ENCODE results near the gene GAS2. TPM values are rescaled to one million over a fixed set of nuclear protein-coding genes. Genes with fewer than 3 reads are reported as not detected.

The GAS2 gene
- total RNA-seq, 2 experiments from 2014 or later = 0.89 to 1.5 TPM

DNA sequence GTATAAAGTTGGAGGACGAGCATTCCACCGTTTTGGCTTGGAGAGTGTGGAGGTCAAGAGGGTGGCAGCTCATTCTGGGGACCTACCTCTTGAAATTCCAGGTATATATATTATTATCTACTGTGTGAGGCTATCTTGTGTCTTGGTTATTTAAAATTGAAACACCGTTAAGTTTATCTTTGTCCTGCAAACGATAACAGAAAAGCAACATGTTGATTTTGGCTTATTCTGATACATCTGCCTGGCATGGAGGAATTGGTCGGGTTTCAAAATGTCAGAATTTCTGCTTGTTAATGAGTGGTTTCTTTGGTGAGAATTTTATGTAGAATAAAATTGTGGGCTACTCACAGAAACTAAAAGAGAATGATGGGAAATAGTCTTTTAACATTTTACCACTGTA, 108.8 kb downstream of the GAS2 start:
- H3K9me3 Mint-ChIP-seq (ENCODE audit: insufficient read depth) = no peaks in the 10 kb centered on the region
- ChIA-PET POLR2A (no interaction called here), CTCF (no interaction called here)
- peaks cover 3% of the 10 kb centered on the region for H3K27me3 Mint-ChIP-seq (ENCODE audit: low read depth)
- H3K27ac Mint-ChIP-seq = no peak overlapping the region
- H3K4me3 Mint-ChIP-seq = no peak overlapping the region
- no peaks in the 10 kb centered on the region for H3K4me1 Mint-ChIP-seq (ENCODE audit: low read depth)
- DNase-seq (no peak), ATAC-seq (no peak)
- no peaks in the 10 kb centered on the region for H3K36me3 Mint-ChIP-seq (ENCODE audit: low read depth)

DNA sequence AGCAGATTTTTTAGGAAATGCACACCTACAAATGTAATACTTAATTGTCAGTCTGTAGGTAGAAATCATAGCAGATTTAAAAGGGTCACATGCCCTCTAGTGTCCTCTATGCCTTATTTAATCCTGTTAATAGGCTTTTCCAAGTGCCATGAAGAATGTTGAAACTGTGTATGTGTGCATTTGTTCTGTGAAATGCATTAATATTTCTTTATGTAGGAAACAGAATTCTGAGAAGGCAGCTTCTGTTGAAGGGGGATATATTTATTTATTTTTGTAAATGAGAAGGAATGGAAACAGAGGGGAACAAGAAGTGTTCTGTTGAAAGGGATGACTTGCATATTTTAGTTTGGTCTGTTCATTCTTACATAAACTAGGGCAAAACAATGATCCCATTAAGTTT, 112.2 kb downstream of the GAS2 start:
- ATAC-seq (no peak), DNase-seq (no peak)
- Mint-ChIP-seq H3K27ac (no peak overlapping the region), H3K9me3 (ENCODE audit: insufficient read depth) (no peaks in the 10 kb centered on the region), H3K36me3 (ENCODE audit: low read depth) (no peaks in the 10 kb centered on the region), H3K4me3 (no peak overlapping the region), H3K4me1 (ENCODE audit: low read depth) (peaks cover 7% of the 10 kb centered on the region), H3K27me3 (ENCODE audit: low read depth) (peaks cover 7% of the 10 kb centered on the region)
- ChIA-PET CTCF (no interaction called here), POLR2A (no interaction called here)

DNA sequence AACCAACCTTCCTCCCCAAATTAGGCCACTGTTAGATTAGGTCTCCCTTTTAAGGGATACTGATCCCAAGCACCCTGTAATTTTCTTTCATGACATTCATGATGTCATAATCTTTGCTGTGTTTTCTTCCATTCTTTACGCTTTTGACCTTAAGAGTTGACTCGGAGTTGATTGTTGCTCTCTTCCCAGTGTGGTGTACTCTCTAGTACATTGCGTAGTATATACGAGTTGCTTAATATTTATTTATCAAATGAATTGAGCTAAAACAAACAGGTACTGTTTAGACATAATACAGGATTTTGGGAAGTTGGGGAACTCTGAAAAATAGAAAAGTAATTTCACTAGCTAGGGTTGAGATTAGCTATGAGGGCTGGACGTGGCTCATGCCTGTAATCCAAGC, 113.4 kb downstream of the GAS2 start:
- H3K9me3 Mint-ChIP-seq (ENCODE audit: insufficient read depth) = no peaks in the 10 kb centered on the region
- no peak for DNase-seq
- ChIA-PET CTCF (no interaction called here), POLR2A (no interaction called here)
- H3K4me3 Mint-ChIP-seq = no peak overlapping the region
- H3K36me3 Mint-ChIP-seq (ENCODE audit: low read depth) = no peaks in the 10 kb centered on the region
- H3K27me3 Mint-ChIP-seq (ENCODE audit: low read depth) = peaks cover 10% of the 10 kb centered on the region
- peaks cover 7% of the 10 kb centered on the region for H3K4me1 Mint-ChIP-seq (ENCODE audit: low read depth)
- no peak for ATAC-seq
- H3K27ac Mint-ChIP-seq = no peak overlapping the region

DNA sequence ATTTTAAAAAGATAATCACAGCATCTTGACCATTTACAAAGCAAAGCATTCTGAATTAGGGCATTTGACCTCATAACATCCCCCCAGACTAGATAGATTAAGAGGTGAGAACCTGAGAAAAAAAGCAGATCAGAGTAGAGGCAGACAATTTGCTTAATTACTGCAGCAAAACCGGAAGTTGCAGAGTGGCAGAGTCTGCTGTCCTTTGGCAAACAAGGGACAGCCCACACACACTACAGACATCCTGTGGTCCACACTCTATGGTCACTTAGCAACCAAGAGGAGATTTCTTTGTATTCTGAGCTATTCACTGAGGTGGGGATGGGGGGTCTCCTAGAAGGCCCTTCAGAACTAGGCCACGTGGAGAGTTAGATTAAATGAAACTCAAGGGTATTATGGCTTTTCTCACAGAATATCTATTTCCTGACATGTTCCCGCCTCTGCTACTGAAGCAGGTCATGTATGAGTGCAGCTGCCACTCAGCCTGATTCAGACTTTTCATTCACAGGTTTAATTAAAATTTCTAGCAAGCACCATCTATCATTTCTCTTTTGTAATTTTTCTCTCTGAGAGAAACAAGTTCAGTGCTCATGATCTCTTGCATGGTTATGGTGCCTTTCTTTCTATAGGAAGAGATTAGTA, 114.7 kb downstream of the GAS2 start:
- Mint-ChIP-seq H3K27me3 (ENCODE audit: low read depth) (peaks cover 10% of the 10 kb centered on the region), H3K4me3 (no peak overlapping the region), H3K9me3 (ENCODE audit: insufficient read depth) (no peaks in the 10 kb centered on the region), H3K4me1 (ENCODE audit: low read depth) (peaks cover 7% of the 10 kb centered on the region), H3K27ac (no peak overlapping the region), H3K36me3 (ENCODE audit: low read depth) (no peaks in the 10 kb centered on the region)
- ATAC-seq (no peak), DNase-seq (no peak)
- ChIA-PET POLR2A (no interaction called here), CTCF (no interaction called here)

DNA sequence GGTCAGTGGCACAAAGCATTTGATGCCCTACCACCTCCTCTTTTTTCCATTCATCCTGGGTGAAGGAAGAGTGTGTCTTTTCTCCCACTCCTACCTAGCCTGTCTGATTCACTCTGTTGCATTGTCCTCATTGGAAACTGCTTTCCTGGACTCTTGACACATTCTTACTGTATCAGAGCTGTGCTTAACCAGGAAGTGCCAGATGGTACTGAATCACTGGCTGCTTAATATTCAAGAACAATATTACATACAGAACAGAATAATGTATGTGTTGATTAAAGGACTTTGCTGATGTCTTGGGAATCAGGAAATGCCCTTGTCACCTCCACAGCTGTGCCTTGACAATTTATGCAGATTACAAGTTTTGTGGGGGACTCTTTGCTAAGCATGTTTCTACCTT, 118.8 kb downstream of the GAS2 start:
- Mint-ChIP-seq H3K36me3 (ENCODE audit: low read depth) (no peaks in the 10 kb centered on the region), H3K27ac (no peak overlapping the region), H3K4me1 (ENCODE audit: low read depth) (peaks cover 7% of the 10 kb centered on the region), H3K4me3 (no peak overlapping the region), H3K27me3 (ENCODE audit: low read depth) (peaks cover 8% of the 10 kb centered on the region), H3K9me3 (ENCODE audit: insufficient read depth) (no peaks in the 10 kb centered on the region)
- ChIA-PET CTCF (interaction anchor here (1.1 kb wide), 1 partner anchor 152 kb away, joined by 3 read pairs; no protein-coding TSS in a partner anchor), POLR2A (no interaction called here)
- DNase-seq (no peak), ATAC-seq (no peak)

DNA sequence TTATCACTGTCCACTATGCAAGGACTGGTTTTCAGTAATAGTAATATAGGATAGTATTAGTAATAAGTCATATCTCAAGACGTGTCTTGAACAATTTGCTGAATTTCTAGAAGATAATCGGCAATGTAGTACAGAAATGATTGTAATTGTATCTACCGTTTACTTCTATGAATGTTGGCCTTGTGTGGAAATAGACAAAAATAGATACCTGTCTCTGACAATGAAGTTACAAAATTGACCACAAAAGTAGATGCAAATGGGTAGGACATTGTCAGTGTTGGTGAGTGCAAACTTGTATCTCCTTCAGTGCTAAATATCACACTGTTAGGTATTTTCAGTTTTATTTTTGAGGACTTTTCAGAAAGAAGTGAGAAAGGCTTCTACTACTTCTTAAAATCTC, 120.1 kb downstream of the GAS2 start:
- no peaks in the 10 kb centered on the region for H3K36me3 Mint-ChIP-seq (ENCODE audit: low read depth)
- H3K4me1 Mint-ChIP-seq (ENCODE audit: low read depth) = peaks cover under 1% of the 10 kb centered on the region
- H3K9me3 Mint-ChIP-seq (ENCODE audit: insufficient read depth) = no peaks in the 10 kb centered on the region
- H3K27ac Mint-ChIP-seq = no peak overlapping the region
- CTCF ChIA-PET = interaction anchor here (1.1 to 2.5 kb wide), 3 partner anchors 10 to 153 kb away, joined by 3 to 15 read pairs (median 13); partner anchors contain the start of gene SVIP
- H3K27me3 Mint-ChIP-seq (ENCODE audit: low read depth) = peaks cover 8% of the 10 kb centered on the region
- no peak for ATAC-seq
- no peak for DNase-seq
- POLR2A ChIA-PET = no interaction called here
- no peak overlapping the region for H3K4me3 Mint-ChIP-seq

DNA sequence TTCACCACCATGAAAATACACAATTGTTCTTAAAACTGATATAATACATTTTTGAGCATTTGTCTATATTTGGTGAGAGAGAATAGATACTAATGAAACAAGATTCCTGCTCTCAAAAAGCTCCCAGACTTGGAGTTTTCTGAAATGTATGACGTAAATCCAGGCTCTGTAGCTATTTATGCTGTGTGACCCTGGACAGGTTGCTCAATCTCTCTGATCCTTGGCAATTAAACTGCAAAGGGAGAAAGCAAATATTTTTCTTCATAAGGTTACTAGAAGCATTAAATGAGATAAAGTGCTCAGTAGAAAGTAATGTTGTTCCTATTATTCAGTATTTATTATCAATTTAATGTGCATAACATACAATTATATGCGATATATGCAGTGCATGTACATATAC, 120.6 kb downstream of the GAS2 start:
- Mint-ChIP-seq H3K36me3 (ENCODE audit: low read depth) (no peaks in the 10 kb centered on the region), H3K4me1 (ENCODE audit: low read depth) (no peaks in the 10 kb centered on the region), H3K9me3 (ENCODE audit: insufficient read depth) (no peaks in the 10 kb centered on the region), H3K4me3 (no peak overlapping the region), H3K27ac (no peak overlapping the region), H3K27me3 (ENCODE audit: low read depth) (peaks cover 10% of the 10 kb centered on the region)
- CTCF ChIA-PET = interaction anchor here (0.6 to 2.5 kb wide), 10 partner anchors 10 to 482 kb away, joined by 3 to 15 read pairs (median 4); partner anchors contain the start of gene SVIP
- DNase-seq = no peak
- no peak for ATAC-seq
- POLR2A ChIA-PET = no interaction called here

DNA sequence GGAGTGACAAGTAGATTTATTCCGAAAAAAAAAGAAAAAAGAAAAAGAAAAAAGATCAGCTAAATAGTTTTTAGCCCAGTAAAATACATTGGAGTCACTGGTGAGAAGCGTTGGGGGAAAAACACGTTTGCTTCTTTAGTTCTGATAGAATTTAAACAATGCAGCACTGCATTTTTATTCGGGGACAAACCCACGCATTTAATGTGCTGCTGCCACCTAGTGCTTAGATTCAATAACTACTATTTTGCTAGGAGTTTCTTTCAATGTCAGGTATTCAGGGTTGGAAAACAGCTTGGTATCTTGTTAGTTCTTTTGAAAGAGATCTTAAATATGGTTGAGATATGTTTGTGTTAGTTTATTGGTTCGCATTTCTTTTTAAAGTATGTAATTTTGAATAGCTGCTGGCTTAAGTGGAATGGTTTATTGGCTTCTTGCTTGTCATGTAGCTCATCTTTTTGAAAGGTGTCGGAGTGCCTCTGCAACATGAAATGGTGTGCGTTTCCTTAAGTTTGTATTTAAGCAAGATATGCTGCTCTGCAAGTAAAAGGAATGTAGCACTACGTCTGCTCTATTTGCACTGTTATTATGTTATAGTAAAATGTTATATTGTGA, 121.2 kb downstream of the GAS2 start:
- peaks cover 10% of the 10 kb centered on the region for H3K27me3 Mint-ChIP-seq (ENCODE audit: low read depth)
- CTCF ChIA-PET = interaction anchor here (0.6 to 2.5 kb wide), 27 partner anchors 9 to 544 kb away, joined by 3 to 15 read pairs (median 4); partner anchors contain the start of genes FANCF, GAS2 and SVIP
- no peaks in the 10 kb centered on the region for H3K4me1 Mint-ChIP-seq (ENCODE audit: low read depth)
- no peaks in the 10 kb centered on the region for H3K36me3 Mint-ChIP-seq (ENCODE audit: low read depth)
- no peak overlapping the region for H3K4me3 Mint-ChIP-seq
- H3K27ac Mint-ChIP-seq = no peak overlapping the region
- ATAC-seq (peak; percentile 70), DNase-seq (peak; percentile 44)
- POLR2A ChIA-PET = interaction anchor here (0.6 kb wide), 1 partner anchor 42 kb away, joined by 3 read pairs; the partner anchor contains the start of gene SVIP
- no peaks in the 10 kb centered on the region for H3K9me3 Mint-ChIP-seq (ENCODE audit: insufficient read depth)

DNA sequence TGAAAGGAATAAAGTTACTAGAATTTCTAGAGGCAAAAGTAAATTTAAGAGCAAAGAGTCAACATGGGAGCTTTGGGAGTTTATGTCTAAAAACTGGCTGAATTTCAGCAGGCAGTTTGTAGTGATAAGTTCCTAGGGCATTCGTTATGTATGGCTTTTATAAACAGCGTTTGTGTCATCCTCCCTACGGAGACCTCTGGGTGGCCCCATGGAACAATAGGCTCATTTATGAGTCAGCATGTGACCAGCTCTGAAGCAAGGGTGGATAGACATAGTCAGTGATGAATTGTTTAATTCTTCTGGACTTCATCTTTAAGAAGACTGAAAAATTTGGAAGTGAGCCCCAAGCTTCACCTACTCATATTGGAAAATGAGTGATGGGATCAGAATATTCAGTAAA, 126.1 kb downstream of the GAS2 start:
- no peak for DNase-seq

DNA sequence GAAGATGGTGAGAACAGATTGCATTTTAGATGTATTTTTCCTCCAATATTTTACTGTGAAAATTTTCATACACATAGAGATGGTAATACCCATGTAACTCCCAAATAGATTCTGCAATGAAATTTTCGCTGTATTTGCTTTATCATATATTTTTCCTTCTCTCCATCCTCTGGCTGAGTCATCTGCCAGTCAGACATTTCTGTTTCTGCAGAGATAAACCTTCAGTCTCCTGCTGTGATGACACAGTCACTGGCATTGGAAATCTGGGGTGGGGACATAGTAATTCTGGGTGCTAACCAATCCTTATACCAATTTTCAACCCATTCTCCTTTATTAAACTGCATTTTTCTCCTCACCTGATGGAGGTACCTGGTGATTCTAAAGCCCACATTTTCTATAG, 129.5 kb downstream of the GAS2 start:
- ATAC-seq = no peak
- POLR2A ChIA-PET = no interaction called here

More for the DNA sequence above, 126.1 kb downstream of the GAS2 start:
- Mint-ChIP-seq H3K4me3 (no peak overlapping the region), H3K27ac (no peak overlapping the region), H3K27me3 (ENCODE audit: low read depth) (peaks cover 6% of the 10 kb centered on the region), H3K9me3 (ENCODE audit: insufficient read depth) (no peaks in the 10 kb centered on the region), H3K4me1 (ENCODE audit: low read depth) (no peaks in the 10 kb centered on the region), H3K36me3 (ENCODE audit: low read depth) (no peaks in the 10 kb centered on the region)
- CTCF ChIA-PET = interaction anchor here (1.2 to 1.6 kb wide), 2 partner anchors 9 to 17 kb away, joined by 4 to 6 read pairs; no protein-coding TSS in a partner anchor
- no peak for ATAC-seq
- POLR2A ChIA-PET = no interaction called here

DNA sequence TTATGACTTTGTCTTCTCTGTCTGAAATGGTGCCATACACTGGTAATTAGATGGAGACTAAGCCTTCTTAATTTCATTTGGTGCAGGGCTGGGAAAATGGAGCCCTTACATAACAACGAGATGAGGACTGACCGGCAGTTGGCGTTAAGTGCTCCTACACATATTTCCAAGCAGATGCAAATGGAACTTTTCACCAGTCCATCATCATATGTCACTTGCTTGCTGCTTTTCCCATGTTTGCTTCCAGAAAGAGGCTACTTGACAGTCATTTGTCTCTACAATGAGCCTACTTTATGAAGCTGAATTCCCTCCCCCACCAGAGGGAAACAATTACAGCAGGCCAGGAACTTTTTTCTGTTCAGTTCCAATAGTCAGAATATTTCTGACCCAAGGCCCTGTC, 130.6 kb downstream of the GAS2 start:
- ATAC-seq (no peak), DNase-seq (no peak)
- H3K4me1 Mint-ChIP-seq (ENCODE audit: low read depth) = no peaks in the 10 kb centered on the region
- no peaks in the 10 kb centered on the region for H3K36me3 Mint-ChIP-seq (ENCODE audit: low read depth)
- POLR2A ChIA-PET = no interaction called here
- H3K4me3 Mint-ChIP-seq = no peak overlapping the region
- no peak overlapping the region for H3K27ac Mint-ChIP-seq
- CTCF ChIA-PET = interaction anchor here (3.7 kb wide), 1 partner anchor 9 kb away, joined by 15 read pairs; no protein-coding TSS in a partner anchor
- peaks cover 7% of the 10 kb centered on the region for H3K27me3 Mint-ChIP-seq (ENCODE audit: low read depth)
- H3K9me3 Mint-ChIP-seq (ENCODE audit: insufficient read depth) = no peaks in the 10 kb centered on the region

More for the DNA sequence above, 129.5 kb downstream of the GAS2 start:
- H3K4me3 Mint-ChIP-seq = no peak overlapping the region
- H3K27me3 Mint-ChIP-seq (ENCODE audit: low read depth) = peaks cover 9% of the 10 kb centered on the region
- CTCF ChIA-PET = interaction anchor here (3.7 kb wide), 1 partner anchor 8 kb away, joined by 15 read pairs; no protein-coding TSS in a partner anchor
- DNase-seq = no peak
- H3K36me3 Mint-ChIP-seq (ENCODE audit: low read depth) = no peaks in the 10 kb centered on the region
- no peaks in the 10 kb centered on the region for H3K9me3 Mint-ChIP-seq (ENCODE audit: insufficient read depth)
- H3K27ac Mint-ChIP-seq = no peak overlapping the region
- no peaks in the 10 kb centered on the region for H3K4me1 Mint-ChIP-seq (ENCODE audit: low read depth)

DNA sequence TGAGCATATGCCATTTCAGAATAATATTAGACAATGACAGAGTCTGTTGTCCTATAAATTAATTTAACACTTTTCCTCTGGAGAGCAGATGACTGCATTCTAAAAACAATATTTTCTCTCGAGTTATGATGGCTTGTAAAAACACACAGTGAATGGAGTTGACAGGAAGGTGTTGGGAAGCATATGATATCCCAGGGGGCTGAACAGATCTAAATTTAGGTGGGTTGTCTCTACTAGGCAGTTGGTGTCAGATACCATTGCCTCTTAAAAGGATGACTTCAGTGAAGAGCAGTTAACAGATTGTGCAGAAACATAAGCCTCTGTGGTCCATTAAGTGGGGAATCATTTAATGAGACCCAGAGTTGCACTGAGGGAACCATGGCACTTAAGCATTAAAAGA, 132.5 kb downstream of the GAS2 start:
- Mint-ChIP-seq H3K36me3 (ENCODE audit: low read depth) (no peaks in the 10 kb centered on the region), H3K27ac (no peak overlapping the region), H3K27me3 (ENCODE audit: low read depth) (peaks cover 7% of the 10 kb centered on the region), H3K9me3 (ENCODE audit: insufficient read depth) (no peaks in the 10 kb centered on the region), H3K4me3 (no peak overlapping the region), H3K4me1 (ENCODE audit: low read depth) (no peaks in the 10 kb centered on the region)
- DNase-seq (no peak), ATAC-seq (no peak)
- ChIA-PET POLR2A (no interaction called here), CTCF (interaction anchor here (3.7 kb wide), 1 partner anchor 11 kb away, joined by 15 read pairs; no protein-coding TSS in a partner anchor)

Data from activated CD8-positive, alpha-beta T cell treated with anti-CD3 and anti-CD28 coated beads, Interleukin-2, amount 10 ng/mL, durations not matched to agents 7 days and 5 days (primary cell).